Stimulated activated CD4-positive, alpha-beta T cell treated with anti-CD3 and anti-CD28 coated beads, Interleukin-2, amount 100 ng/mL, for 4 hours (primary cell): ENCODE measurements around the gene SYNJ2.

Experiments
- DNase-seq: peaks from one replicate; pipeline ENCODE4 v3.0.0-alpha.2; 2020; ENCODE audit warnings: low read depth

SYNJ2 gene

DNA sequence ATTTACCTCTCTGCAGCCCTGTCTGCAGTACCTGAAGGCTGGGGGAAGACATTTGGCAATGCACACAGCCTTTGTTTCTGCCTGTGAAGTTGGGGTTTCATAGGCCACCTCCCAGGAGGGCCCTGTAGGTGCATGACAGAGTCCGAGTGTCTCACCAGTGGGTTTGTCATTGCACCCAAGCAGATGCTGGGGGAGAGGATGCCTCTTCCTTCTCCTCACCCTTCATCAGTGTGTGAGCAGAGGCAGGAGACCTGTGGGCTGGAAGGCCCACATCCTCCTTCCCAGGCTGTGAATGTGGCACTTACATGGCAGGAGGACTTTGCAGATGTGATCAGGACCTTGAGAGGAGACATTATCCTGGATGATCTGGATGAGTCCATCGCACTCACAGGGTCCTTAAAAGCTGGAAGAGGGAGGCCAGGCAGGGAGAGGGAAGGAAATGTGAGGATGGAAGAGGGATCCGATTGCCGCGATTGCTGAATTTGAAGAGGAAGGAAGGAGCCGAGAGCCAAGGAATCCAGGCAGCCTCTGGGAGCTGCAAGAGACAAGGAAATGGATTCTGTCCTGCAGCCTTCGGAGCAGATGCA lies 30.4 kb downstream of the SYNJ2 start:
- DNase-seq, result no peak

DNA sequence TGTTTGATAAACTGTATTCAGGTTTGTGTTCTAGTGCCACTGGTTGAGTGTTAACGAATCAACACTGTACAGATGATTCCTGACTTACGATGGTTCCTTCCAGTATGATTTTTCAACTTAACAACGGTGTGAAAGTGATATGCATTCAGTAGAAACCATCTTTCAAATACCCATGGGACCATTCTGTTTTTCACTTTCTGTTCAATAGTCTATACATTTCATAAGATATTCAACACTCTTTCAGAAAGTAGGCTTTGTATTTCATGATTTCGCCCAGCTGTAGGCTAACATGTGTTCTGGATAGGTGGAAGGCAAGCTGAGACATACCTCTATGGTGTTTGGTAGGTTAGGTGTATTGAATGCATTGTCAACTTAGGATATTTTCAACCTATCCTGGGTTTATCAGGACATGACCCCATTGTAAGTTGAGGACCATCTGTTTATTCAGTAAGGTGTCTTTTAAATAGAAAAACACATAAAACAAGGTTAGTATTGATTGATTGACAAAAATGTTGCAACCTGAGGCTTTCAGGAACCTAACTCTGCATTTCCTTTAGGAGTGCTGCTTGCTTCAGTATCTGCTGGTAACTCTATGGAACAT lies 32.3 kb downstream of the SYNJ2 start:
- no peak for DNase-seq

DNA sequence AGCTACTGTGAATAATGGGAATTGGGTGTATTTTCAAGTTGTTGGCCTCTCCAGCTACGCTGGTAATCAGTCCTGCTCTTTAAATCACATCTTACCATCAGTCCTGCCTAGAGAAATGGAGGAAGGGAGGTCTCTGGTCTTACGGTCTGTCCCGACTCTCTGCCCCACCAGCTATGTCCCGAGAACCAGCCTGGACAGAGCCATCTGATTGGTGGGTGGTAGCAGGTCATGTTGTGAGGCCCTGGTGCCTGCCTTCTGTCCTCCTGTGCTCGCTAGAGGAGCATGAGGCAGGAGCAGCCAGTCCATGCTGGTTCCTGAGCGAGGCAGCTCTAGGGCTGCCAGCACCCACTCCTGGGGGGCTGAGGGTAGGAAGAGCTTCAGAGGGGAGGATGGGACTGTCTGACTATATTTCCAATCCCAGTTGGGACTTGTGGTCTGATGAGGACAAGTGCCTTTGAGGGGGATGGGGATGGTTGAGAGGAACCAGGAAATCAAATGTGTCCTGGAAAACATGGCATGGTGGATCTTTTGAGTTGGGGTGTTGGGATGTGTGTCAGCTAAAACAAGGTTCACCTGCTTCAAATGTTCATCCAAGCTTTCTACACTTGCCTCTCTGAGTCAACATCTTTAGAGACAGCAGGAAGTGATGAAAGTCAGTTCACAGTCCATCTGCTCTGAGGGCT lies 33.0 kb downstream of the SYNJ2 start:
- DNase-seq, result no peak

DNA sequence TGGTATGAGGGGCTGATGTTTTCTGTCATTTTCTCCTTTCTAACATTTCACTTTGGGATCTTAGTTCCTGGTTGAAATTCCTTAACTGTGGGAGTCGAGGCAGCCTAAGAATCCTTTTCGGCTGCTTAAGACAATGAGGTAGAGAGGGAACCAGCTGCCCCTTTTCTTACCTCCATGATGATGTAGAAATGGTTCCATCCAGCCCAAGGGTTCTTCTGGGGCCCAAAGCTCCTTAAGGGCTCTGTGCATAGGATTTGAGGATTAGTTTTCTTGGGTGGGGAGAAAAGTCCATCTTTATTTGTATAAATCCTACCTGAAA lies 33.5 kb downstream of the SYNJ2 start:
- no peak for DNase-seq

DNA sequence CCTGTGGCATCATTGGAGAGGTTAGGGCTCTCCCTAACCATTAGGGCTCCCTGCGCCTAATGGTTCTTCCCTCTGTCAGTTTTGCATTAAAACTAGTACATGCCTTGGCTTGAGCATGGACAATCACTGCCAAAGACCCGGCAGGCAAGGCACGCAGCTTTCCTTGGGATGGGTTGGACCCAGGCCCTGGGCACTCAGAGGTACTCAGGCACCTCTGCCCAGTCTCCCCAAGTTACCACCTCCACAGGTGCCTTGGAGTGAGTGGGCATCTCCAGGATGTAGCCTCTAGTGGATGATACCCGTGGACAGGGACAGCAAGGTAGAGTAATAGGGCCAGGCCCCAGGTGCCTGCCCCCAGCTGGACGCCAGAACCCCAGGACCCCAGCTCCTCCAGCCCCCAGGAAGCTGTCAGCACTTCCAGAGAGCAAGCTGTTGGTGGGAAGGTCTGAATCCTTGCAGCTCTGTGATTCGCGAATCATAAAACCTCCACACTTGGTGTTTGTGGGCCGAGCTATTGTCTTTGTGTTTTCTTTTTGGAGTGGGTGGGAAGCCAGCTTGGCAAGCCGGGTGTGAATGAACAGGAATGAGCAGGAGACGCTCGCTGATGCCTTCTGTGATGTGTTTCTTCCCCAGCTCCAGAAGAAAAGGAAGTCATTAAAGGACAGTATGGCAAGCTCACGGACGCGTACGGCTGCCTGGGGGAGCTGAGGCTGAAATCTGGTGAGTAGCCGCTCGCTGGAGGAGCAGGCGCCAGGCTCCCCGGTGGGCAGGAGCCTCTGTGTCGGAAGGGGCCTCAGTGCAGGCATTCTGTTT lies 35.1 kb downstream of the SYNJ2 start:
- no peak for DNase-seq

DNA sequence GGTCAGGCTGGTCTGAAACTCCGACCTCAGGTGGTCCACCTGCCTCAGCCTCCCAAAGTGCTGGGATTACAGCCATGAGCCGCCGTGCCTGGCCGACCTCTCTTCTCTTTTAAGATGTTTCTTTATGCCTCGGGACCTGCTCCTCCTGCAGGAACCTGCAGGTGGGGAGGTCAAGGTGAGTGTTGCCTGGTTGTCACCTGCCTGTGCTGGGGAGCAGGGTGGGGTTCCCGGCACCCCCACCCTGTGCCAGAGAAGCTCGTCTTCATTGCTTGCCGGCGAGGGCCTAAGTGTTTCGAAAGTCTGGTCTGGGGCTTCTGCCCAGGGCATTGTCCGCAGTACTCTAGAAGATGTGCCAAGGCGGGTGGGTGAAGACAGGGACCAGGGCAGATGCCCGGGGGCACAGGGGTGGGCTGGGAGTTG lies 36.0 kb downstream of the SYNJ2 start:
- no peak for DNase-seq

DNA sequence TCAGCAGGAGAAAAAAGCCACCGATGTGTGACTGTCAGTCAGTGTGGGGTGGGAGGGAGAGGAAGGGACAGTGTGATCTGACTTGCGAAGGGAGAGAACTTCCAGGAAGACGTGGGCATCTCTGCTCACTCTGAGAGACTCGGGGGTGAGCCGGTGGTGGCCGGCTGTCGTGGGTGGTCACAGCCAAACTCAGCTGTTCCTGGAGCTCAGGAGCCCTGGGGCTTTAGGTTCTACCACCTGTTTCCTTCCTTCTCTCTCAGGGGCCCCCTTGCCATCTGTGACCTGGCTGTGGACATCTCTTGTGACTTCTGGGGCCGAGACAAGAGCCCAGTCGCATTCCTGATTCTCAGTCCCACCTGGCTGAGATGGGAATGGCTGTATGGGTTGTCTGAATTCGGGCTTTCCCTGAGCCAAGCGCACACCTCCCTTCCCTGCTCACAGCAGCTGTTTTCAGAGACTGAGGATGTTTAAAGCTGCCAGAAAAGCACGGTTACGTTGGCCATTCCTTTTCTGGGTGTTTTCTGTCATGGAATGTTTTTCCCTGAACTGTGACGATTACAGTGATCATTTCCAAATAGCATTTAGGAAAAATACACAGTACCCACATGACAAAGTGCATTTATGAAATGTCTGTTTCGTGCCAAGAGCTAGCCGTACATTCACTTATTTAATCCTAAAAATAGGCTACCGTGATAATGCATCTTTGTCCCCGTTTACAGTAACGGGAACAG lies 36.5 kb downstream of the SYNJ2 start:
- DNase-seq, result no peak

DNA sequence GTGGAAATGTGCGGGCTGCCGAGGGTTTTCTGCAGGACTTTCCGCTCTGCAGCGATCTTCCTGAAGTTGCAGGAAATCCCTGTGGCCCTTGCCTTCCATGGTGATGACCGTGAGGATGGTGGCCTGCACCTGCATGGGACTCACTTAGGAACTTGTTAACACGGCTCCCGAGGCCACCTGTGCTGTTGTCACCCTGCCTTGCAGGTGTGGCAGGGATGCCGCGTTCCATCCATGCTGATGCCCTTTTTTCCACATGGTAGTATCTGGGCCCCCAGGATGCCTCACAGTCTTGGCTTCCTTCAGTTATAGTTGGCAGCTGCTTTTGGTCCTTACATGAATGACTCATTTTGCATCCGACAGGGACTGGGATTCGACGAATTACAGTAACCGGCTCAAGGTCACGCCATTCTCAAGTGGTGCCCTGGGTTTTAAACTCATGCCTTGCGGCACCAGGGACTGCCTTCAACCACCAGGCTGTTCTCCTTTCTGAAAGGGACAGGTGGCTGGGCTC lies 37.2 kb downstream of the SYNJ2 start:
- DNase-seq, result no peak

DNA sequence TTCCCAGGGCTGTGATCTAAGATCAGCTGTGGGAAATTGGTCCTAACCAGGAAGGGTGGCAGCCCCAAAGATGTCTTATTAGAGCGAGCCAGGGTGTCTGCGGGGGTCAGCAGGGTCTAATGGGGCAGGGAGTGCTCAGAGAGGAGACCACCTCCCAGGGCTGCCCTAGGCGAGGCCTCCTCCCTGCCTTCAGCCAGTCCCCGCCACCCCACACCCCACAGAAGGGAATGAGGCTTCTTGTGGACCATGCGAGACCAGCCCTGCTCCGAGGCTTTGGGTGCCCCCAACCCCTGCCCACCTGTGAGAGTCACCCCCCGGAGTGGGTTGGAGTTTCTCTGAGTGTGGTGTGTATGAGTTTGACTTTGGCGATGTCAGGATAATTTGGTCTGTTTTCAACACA lies 37.8 kb downstream of the SYNJ2 start:
- no peak for DNase-seq

DNA sequence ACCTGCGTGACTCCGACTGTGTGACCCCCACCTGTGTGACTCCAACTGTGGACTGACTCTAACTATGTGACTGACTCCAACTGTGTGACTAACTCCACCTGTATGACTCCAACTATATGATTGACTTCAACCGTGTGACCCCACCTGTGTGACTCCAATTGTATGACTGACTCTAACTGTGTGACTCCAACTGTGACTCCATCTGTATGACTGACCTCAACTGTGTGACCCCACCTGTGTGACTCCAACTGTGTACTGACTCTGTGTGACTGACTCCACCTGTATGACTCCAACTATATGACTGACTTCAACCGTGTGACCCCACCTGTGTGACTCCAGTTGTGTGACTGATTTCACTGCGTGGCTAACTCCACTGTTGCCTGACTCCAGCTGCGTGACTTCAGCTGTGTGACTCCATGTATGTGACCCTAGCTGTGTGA lies 38.6 kb downstream of the SYNJ2 start:
- DNase-seq, result no peak

DNA sequence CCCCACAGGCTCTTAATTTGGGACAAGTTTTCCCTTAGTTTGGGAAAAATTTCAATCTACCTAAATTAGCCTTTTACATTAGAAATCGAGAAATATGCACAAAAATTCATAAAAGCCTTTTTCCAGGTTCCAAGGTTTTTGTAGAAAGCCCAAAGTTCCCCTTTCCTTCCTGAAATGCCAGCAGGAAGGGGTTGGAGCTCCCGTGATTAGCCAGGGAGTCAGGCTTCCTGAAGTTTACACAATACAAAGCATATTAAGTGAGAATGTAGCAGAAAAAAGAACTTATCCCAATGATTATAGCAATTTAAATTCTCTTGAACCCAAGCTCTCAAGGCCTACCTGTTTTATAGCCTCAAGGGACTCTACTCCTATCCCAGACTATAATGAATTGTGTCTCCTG lies 39.1 kb downstream of the SYNJ2 start:
- DNase-seq, result no peak

DNA sequence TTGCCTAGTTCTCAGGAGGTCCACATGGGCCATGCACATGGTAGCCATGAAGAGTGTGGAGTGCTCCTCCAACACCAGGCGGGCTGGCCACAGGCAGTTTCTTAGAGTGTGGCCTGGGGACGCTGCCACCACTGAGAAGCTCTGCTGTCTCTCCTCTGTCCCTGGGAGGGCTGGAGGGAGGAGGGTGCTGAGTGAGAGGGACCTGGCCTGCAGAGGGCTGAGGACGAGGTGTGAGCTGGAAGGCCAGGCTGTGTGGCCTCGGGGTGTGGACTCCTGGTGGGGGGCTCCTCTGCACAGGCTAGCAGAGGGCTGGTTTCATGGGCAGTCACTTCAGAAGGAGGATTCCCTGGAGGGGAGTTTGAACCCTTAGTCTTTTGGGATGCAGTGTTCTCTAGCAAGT lies 39.7 kb downstream of the SYNJ2 start:
- DNase-seq, result no peak

DNA sequence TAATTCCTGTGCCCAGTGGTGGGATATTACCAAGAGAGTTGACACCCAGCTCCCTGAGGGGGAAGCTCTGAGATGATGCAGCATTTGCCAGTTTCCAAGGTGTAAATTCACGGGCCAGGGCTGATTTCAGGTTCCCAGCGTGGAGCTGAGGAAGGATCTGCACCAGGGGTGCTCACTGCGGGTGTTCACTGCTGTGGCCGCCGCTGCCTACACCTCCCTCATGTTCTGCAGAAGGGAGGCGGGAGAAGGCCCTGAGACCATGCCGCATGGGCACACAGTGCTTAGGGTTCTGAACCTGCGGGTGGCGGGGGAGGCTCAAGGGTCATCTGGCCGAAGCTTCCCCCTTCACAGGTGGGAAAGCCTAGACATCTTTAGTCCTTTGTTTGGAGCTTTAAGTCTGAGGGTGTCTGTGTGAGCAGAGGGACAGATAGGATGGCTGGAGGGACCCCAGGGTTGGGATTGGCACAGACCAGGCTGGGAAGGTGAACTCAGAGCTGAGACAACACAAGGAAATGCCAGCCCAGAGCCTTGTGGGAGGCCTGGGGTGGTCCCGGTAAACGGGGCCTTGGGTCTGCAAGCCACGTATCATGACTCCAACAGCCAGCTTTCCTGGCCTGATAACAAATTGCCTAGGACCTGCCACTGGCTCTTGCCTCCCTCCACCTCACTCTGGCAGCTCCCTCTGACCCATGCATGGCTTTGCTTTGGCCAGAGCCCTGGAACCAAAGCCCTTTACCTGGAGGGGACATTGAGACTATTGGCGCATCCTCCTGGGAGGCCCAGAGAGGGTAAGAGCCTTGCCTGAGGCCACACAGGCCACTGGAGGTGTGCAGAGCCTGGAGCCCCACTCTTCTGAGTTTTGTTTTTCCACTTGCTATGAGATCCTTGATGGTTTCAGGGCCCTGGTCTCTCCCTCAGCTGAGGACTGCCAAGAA lies 40.4 kb downstream of the SYNJ2 start:
- DNase-seq, result no peak

DNA sequence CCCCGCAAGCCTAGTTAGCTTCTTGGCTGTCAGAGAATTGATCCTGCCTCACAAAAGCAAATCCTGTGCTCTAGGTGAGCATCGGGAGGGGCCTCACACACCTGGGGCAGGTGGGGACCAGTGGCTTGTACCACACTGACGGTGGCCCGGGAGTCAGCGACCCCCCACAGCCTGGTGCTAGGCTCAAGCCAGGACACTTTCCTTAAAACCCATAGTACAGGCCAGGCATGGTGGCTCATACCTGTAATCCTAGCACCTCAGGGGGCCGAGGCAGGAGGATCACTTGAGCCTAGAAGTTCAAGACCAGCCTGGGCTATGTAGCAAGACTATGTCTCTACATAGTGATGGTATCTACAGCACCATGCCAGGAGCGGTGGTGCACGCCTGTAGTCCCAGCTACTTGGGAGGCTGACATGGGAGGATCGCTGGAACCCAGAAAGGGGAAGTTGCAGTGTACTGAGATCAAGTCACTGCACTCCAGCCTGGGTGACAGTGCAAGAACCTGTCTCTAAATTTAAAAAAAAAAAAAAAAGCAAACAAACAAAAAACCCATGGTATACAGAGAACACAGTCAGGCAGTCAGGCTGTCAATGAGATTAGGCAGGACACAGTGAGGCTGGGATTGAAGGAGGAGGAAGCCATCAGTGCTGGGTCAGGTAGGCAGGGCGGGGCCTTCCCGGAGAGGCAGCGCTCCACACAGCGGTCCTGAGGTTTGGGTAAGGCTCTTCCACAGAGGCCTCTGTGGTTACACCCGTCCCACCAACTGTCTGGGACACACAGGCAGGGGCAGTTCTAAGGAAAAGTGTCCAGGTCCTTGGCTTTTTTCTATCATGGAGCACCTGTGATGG lies 41.3 kb downstream of the SYNJ2 start:
- no peak for DNase-seq

DNA sequence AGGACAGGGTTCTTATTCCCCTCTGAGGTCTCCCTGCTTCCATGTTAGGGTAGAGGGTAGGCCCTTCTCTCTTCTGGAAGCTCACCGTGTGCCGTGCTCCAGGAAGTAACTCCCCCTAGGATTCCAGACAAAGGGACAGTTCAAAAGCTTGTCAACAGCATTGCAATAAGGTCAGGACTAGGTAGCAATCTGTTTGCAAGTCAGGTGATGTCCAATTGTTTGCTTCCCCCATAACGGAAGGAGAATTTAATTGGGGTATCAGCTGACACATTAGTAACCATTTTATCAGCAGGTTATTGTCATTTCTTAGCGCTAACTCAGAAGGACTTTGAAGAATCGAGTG lies 41.9 kb downstream of the SYNJ2 start:
- DNase-seq, result no peak

DNA sequence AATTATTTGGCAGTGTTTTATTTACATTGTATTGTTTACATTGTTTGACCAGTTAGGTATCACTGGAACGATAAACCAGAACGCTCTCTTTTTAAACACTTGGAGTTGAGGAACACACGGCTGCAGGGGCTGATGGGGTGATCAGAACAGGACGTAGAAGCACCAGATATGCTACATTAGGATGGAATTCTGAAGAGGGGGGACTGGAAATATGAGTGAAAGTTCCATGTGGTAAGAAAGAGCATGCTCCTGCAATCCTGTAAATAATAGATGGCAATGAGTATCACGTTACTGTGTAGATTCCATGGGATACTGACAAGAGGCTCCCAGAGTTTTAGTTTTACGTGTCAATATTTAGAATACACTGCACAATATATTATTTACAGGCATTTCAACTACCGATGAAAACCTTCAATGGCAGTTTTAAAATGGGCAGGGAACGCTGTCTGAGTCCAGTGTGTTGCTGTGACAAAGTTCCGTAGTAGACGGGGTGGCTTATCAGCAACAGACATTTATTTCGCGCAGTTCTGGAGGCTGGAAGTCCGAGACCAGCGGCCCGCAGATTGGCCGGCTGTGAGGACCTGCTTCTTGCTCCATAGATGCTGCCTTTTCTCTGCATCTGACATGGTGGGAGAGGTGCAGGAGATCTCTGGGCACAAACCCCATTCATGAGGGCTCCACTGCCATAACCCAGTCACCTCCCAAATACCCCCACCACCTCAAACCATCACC lies 43.1 kb downstream of the SYNJ2 start:
- DNase-seq, result no peak

DNA sequence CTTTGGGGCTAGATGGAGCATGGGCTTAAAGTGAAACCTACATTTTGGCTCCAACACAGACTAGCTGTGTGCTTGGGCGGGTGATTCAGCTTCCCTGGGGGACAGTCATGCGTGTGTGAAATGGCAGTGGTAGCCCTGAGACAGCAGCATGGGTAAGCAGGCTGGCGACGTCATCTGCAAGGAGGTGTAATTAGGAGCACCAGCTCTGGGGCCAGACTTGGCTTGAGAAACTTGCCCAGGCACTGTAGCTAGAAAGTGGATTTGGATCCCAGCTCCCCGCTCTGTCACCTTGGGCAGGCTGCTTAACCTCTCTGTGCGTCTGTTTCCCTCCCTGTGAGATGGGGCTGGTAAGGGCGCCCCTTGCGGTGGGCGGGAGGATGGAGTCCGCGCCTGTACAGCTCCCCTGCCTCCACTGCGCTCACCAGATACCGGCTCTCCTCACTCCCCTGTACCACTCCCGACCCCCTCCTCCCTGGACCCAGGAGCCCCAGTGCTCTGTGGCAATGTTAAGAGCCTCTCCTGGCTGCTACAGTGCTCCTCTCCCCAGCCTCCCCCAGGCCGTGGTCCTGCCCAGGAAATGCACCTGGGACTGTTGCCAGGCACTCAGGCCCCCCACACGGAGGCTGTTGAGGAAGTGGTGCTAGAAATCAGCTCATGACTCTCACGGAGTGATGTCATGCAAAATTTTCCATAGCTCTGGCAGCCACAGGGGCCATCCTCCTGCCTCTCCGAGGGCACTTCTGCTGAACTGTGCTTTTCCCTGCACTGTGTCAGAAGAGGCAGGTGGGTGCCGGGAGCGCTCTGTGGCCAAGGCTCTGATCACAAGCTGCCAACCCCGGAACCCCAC lies 44.6 kb downstream of the SYNJ2 start:
- peak; percentile 82 for DNase-seq

DNA sequence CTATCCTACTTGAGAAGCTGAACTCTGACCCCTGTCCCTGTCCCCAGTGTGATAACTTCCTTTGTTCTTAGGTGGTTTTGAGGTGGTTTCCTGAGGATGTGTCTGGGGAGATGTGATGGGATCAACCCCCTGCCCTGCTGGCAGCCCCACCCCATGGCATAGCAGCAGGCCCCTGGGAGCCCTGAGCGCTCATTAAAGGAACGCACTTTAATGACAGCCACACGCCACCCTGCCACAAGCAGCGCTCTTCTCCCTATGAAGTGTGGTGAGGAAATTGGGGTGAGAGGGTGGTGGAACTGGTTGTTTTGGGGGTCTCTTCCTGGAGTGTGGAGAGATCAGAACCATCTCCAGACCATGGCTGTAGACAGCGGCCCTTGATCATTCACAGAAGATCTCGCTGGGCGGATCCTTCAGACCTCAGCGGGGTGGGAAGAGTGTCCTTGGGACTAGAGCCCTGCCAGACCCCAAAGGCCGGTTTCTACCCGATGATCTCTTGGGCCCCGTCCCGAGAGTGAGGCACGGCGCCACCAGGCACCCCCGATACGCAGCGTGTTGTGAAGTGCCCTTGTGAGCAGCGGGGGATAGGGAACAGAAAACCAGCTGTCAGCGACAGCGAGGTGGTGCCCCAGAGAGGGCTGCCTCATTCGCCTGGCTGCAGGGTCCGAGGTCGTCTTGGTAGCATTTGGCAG lies 45.4 kb downstream of the SYNJ2 start:
- DNase-seq, result no peak
